Endothelial cell of umbilical vein (primary cell): ENCODE data around the gene LNPEP. TPM values are rescaled to one million over a fixed set of nuclear protein-coding genes. Genes with fewer than 3 reads are reported as not detected.

Experiments
- BruUV-seq: library from RNA; stranded (reverse); fragments of 400-500 nt; replicated peaks from 2 replicates; lab custom pipeline; 2021; lab: Mats Ljungman, UMichigan
- CTCF ChIA-PET: fragments of 300-600, 350-600 bp; sonication (Branson Sonifier 250); formaldehyde crosslinking; loops from one replicate; lab custom pipeline; 2021; ENCODE audit warnings: antibody characterized with exemption, inconsistent platforms; lab: Charles Lee
- POLR2A ChIA-PET: fragments of 300-600, 350-600 bp; sonication (Branson Sonifier 250); formaldehyde crosslinking; loops from one replicate; lab custom pipeline; 2021; ENCODE audit warnings: antibody characterized with exemption, inconsistent platforms; lab: Charles Lee
- DNase-seq: peaks from one replicate; pipeline ENCODE4 v3.0.0-alpha.2; 2011; ENCODE audit warnings: low read depth, low spot score
- FAIRE-seq: peaks from 2 replicates; lab custom pipeline; 2011; peaks lifted over from hg19 to GRCh38; lab: Jason Lieb, UNC
- H2AFZ ChIP-seq: 2 replicates; pipeline ENCODE4 v1.6.0; 2012; ENCODE audit warnings: low read depth, low read length, control low read depth, inconsistent platforms
- H3K27ac ChIP-seq: 2 replicates; pipeline ENCODE4 v1.5.1; 2011; ENCODE audit warnings: low read depth, mild to moderate bottlenecking, control low read depth, low read length, moderate library complexity; ENCODE audit not compliant: insufficient read depth
- H3K27me3 ChIP-seq, 2 experiments: 2 replicates each; pipeline versions ENCODE4 v1.6.0 to v1.6.1; 2011; ENCODE audit warnings: low read length in 2 of 2, mixed read lengths in 1 of 2; ENCODE audit not compliant: control insufficient read depth in 2 of 2, insufficient read depth in 2 of 2
- H3K36me3 ChIP-seq, 2 experiments: 2 replicates in 1 of 2; 3 replicates in 1 of 2; pipeline ENCODE4 v1.5.1; 2011; ENCODE audit warnings: low read length in 2 of 2, mild to moderate bottlenecking in 1 of 2, moderate library complexity in 1 of 2; ENCODE audit not compliant: control insufficient read depth in 2 of 2, insufficient read depth in 2 of 2; ENCODE audit errors: extremely low read depth in 1 of 2
- H3K4me1 ChIP-seq: 3 replicates; pipeline ENCODE4 v1.5.1; 2011; ENCODE audit warnings: mild to moderate bottlenecking, low read length; ENCODE audit not compliant: control insufficient read depth, insufficient read depth; ENCODE audit errors: extremely low read depth
- H3K4me2 ChIP-seq: 2 replicates; pipeline ENCODE4 v1.6.1; 2011; ENCODE audit warnings: low read length, control low read depth, mixed read lengths; ENCODE audit not compliant: insufficient read depth
- H3K4me3 ChIP-seq, 3 experiments: fragments of 200-600 bp in 1 of 3; sonication (generic), shearing (Covaris generic) in 1 of 3; replicated peaks in 1 of 3; 2 replicates each; pipeline ENCODE4 v1.5.1; 2011 to 2016; ENCODE audit warnings: control low read depth in 3 of 3, low read length in 3 of 3, mild to moderate bottlenecking in 2 of 3, inconsistent platforms in 1 of 3, low read depth in 1 of 3, moderate library complexity in 1 of 3; ENCODE audit not compliant: insufficient read depth in 1 of 3
- H3K79me2 ChIP-seq: 2 replicates; pipeline ENCODE4 v1.6.0; 2012; ENCODE audit warnings: low read length, inconsistent platforms; ENCODE audit not compliant: control insufficient read depth, insufficient read depth
- H3K9ac ChIP-seq: replicated peaks from 2 replicates; pipeline ENCODE3; 2011; ENCODE audit warnings: low read length, control low read depth; ENCODE audit not compliant: insufficient read depth; ENCODE audit errors: extremely low read depth
- H3K9me1 ChIP-seq: replicated peaks from 3 replicates; pipeline ENCODE4 v1.6.0; 2011; ENCODE audit warnings: mild to moderate bottlenecking, low read length; ENCODE audit not compliant: control insufficient read depth, insufficient read depth; ENCODE audit errors: extremely low read depth
- H3K9me3 ChIP-seq: replicated peaks from 2 replicates; pipeline ENCODE4 v1.5.1; 2012; ENCODE audit warnings: low read length, inconsistent platforms; ENCODE audit not compliant: control insufficient read depth, insufficient read depth
- H4K20me1 ChIP-seq: replicated peaks from 2 replicates; pipeline ENCODE3; 2011; ENCODE audit warnings: mild to moderate bottlenecking, low read length; ENCODE audit not compliant: control insufficient read depth, insufficient read depth; ENCODE audit errors: extremely low read depth
- CTCF ChIP-seq, 2 donors: IDR thresholded peaks; 1 replicate in 1 of 2; 2 replicates in 1 of 2; pipeline ENCODE4 v1.5.1; 2011; ENCODE audit warnings: low read length in 2 of 2, mild to moderate bottlenecking in 2 of 2, moderate library complexity in 2 of 2, control low read depth in 1 of 2, inconsistent platforms in 1 of 2, low read depth in 1 of 2; ENCODE audit not compliant: insufficient read depth in 1 of 2; ENCODE audit errors: extremely low read depth in 1 of 2
- EZH2 ChIP-seq: IDR thresholded peaks from 2 replicates; pipeline ENCODE4 v1.6.1; 2012; ENCODE audit warnings: borderline replicate concordance, low read depth, mild to moderate bottlenecking, moderate library complexity, low read length, inconsistent platforms; ENCODE audit not compliant: severe bottlenecking
- FOS ChIP-seq: IDR thresholded peaks from 2 replicates; pipeline ENCODE4 v1.6.1; 2011; ENCODE audit warnings: mild to moderate bottlenecking, low read length, moderate library complexity, borderline replicate concordance; ENCODE audit not compliant: insufficient read depth
- JUN ChIP-seq: IDR thresholded peaks from 2 replicates; pipeline ENCODE4 v1.6.1; 2011; ENCODE audit warnings: borderline replicate concordance, low read depth; ENCODE audit not compliant: insufficient read length, insufficient read depth
- MAX ChIP-seq: IDR thresholded peaks from 2 replicates; pipeline ENCODE4 v1.6.1; 2011; ENCODE audit not compliant: insufficient read depth, insufficient read length
- MYC ChIP-seq: IDR thresholded peaks from one replicate; pipeline ENCODE4 v1.6.1; 2011; ENCODE audit warnings: mild to moderate bottlenecking, low read depth, low read length
- POLR2A ChIP-seq: IDR thresholded peaks from 2 replicates; pipeline ENCODE4 v1.6.1; 2012; ENCODE audit warnings: low read depth, mild to moderate bottlenecking, control low read depth, low read length
- POLR2AphosphoS5 ChIP-seq: IDR thresholded peaks from 2 replicates; pipeline ENCODE4 v1.6.1; 2012; ENCODE audit warnings: low read depth, mild to moderate bottlenecking, control low read depth, low read length, moderate library complexity; ENCODE audit not compliant: insufficient read depth
- dilution Hi-C: fragments of 300-500 bp; cut with MboI; formaldehyde crosslinking; loops from one replicate; pipeline ENCODE4 v1.15.0; 2019; ENCODE audit warnings: low sequenced_read_pairs; ENCODE audit not compliant: extremely low pct_ligation_motif_present
- intact Hi-C: fragments of 100-400 bp; cut with micrococcal nuclease; formaldehyde crosslinking; loops from one replicate; pipeline ENCODE4 v1.10.0; 2022
- polyA plus RNA-seq, 4 experiments: library from polyadenylated mRNA; depleted of rRNA in 3 of 4; stranded (reverse) in 3 of 4; unstranded in 1 of 4; fragments of >200 nt; gene quantifications; 2 replicates each; pipeline versions ENCODE4 v1.2.1 to v1.2.3, GENCODE V29; 2011 to 2012; ENCODE audit warnings: missing spikeins in 1 of 4
- total RNA-seq: library from RNA; stranded (reverse); gene quantifications from 2 replicates; pipeline ENCODE4 v1.2.3, GENCODE V29; 2021

Gene LNPEP
- total and polyA plus RNA-seq, 2 donors (not counting 3 experiments of a cell fraction or from before 2014, with no cell fraction given) = 7.0 to 23.5 TPM

GRCh38 chr5:96986450-96986849, 50.6 kb downstream of the LNPEP start:
- CTCF ChIA-PET = interaction anchor here (1.5 to 4.2 kb wide), 3 partner anchors 9 to 118 kb away, joined by 4 to 23 read pairs (median 5); no protein-coding TSS in a partner anchor
- FAIRE-seq (no peak), DNase-seq (no peak)
- no peaks in the 10 kb centered on the region for H3K4me1 ChIP-seq
- no peaks in the 10 kb centered on the region for H3K36me3 ChIP-seq
- H3K79me2 ChIP-seq = no peaks in the 10 kb centered on the region
- POLR2A ChIA-PET = no interaction called here
- dilution Hi-C loops = no loop called here
- no peaks in the 10 kb centered on the region for H3K9me1 ChIP-seq
- TF ChIP-seq FOS = no peak
- no peak for TF ChIP-seq MAX
- TF ChIP-seq JUN = no peak
- no peak for TF ChIP-seq MYC
- no peak for TF ChIP-seq EZH2
- no peak for TF ChIP-seq POLR2AphosphoS5
- TF ChIP-seq POLR2A = no peak
- no peak for TF ChIP-seq CTCF (IDR thresholded peaks at IDR 0.05; ENCODE audit: extremely low read depth in 1 of 2, insufficient read depth in 1 of 2, low read depth in 1 of 2, low read length in 2 of 2)
- no peak overlapping the region for H3K4me3 ChIP-seq
- BruUV-seq = no TSS peak
- no peaks in the 10 kb centered on the region for H3K27me3 ChIP-seq
- H2AFZ ChIP-seq = no peak overlapping the region
- intact Hi-C loops = no loop called here
- H4K20me1 ChIP-seq = no peaks in the 10 kb centered on the region
- H3K27ac ChIP-seq = no peak overlapping the region
- no peaks in the 10 kb centered on the region for H3K9me3 ChIP-seq
- no peak overlapping the region for H3K4me2 ChIP-seq
- no peak overlapping the region for H3K9ac ChIP-seq
